NT2/D1 (cell line): ENCODE results near the gene DNAI1.

ENCODE experiments used
- DNase-seq: peaks from one replicate; pipeline ENCODE4 v3.0.0-alpha.2; 2011; ENCODE audit warnings: low read depth, low spot score
- H3K27me3 ChIP-seq: 2 replicates; pipeline ENCODE4 v1.6.0; 2011; ENCODE audit warnings: mild to moderate bottlenecking; ENCODE audit not compliant: insufficient read length, insufficient read depth
- H3K36me3 ChIP-seq: 2 replicates; pipeline ENCODE4 v1.6.1; 2011; ENCODE audit warnings: mild to moderate bottlenecking, low read length, mixed read lengths; ENCODE audit not compliant: insufficient read depth, insufficient read length
- H3K4me1 ChIP-seq: 2 replicates; pipeline ENCODE4 v1.5.1; 2011; ENCODE audit not compliant: insufficient read depth, insufficient read length
- H3K4me3 ChIP-seq: 2 replicates; pipeline ENCODE4 v1.5.1; 2011; ENCODE audit warnings: low read depth; ENCODE audit not compliant: insufficient read length
- H3K9ac ChIP-seq: 2 replicates; pipeline ENCODE4 v1.6.0; 2011; ENCODE audit warnings: low read depth; ENCODE audit not compliant: insufficient read length
- H3K9me3 ChIP-seq: 2 replicates; pipeline ENCODE4 v1.5.1; 2011; ENCODE audit warnings: mild to moderate bottlenecking, low read length; ENCODE audit not compliant: insufficient read depth
- SUZ12 ChIP-seq: IDR thresholded peaks from 2 replicates; pipeline ENCODE4 v1.6.1; 2011; ENCODE audit not compliant: insufficient read length, insufficient read depth; ENCODE audit errors: extremely low read depth
- YY1 ChIP-seq: IDR thresholded peaks from 2 replicates; pipeline ENCODE4 v1.6.1; 2011; ENCODE audit not compliant: insufficient read length, insufficient read depth
- ZNF274 ChIP-seq: IDR thresholded peaks from 2 replicates; pipeline ENCODE4 v1.6.1; 2011; ENCODE audit warnings: mild to moderate bottlenecking, low read depth, low read length

The DNAI1 gene

DNA sequence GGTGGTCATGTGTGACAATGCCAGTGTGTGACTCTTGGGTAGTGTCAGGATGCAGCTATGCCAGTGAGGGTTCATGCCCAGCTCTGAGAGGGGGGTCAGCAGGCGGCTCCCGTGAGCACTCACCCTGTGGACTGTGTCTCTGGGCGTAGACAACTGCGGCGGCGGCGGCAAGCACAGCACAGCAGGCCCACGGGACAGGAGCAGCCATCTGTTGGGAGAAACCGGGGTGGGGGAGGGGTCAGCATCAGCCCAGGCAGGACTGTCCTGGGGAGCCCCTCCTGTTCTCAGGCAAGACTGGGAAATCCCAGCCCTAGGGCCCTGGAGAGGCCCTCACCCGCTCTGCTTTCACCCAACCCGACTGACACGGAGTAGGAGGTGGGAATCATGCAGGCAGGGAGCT, 110.2 kb downstream of the DNAI1 start:
- no peak for DNase-seq
- H3K4me1 ChIP-seq = peaks cover 28% of the 10 kb centered on the region
- no peaks in the 10 kb centered on the region for H3K27me3 ChIP-seq
- no peak overlapping the region for H3K4me3 ChIP-seq
- H3K9me3 ChIP-seq = no peaks in the 10 kb centered on the region
- no peak overlapping the region for H3K9ac ChIP-seq
- H3K36me3 ChIP-seq = peaks cover 6% of the 10 kb centered on the region
- no peak for TF ChIP-seq YY1
- TF ChIP-seq ZNF274 = no peak
- TF ChIP-seq SUZ12 = no peak

DNA sequence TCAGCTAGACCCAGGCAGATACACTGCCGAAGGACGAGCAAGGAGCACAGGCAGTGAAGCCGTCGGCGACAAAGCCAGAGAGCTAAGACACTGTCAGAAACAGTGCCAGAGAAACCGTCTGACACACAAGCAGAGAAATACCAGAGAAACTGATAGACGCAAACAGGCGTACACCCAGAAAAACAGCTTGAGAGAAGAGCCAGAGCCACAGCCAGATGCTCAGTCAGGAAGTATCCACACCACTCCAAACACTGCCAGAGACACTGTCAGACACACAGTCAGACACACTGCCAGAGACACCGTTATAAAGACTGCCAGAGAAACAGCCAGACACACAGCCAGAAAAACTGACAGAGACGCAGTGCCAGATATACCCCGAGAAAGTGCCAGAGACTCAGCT, 111.8 kb downstream of the DNAI1 start:
- no peak for DNase-seq
- Histone ChIP-seq H3K36me3 (no peaks in the 10 kb centered on the region), H3K9me3 (no peaks in the 10 kb centered on the region), H3K27me3 (no peaks in the 10 kb centered on the region), H3K9ac (no peak overlapping the region), H3K4me3 (no peak overlapping the region), H3K4me1 (peaks cover 40% of the 10 kb centered on the region)
- no peak for TF ChIP-seq ZNF274
- TF ChIP-seq SUZ12 = no peak
- no peak for TF ChIP-seq YY1
